HG03432 (cell line): ENCODE measurements around the gene STAG1.
"Not testable (repeated sequence)": the region's sequence is repeated elsewhere in the genome, so short reads cannot be mapped to it uniquely, and the experiment has no call there.

Source experiments
- ATAC-seq: cut with Tn5 transposase; IDR thresholded peaks from one replicate; pipeline ENCODE4 v1.9.1; 2021; ENCODE audit warnings: mild to moderate bottlenecking, moderate library complexity; ENCODE audit not compliant: unreplicated experiment

Gene STAG1

GRCh38 chr3:136336329-136337100 is 415.7 kb downstream of the STAG1 start:
- ATAC-seq: no peak

- not testable (repeated sequence) for ATAC-seq
These were observed 417.5 kb downstream of the STAG1 start for GRCh38 chr3:136334726-136335125.

DNA sequence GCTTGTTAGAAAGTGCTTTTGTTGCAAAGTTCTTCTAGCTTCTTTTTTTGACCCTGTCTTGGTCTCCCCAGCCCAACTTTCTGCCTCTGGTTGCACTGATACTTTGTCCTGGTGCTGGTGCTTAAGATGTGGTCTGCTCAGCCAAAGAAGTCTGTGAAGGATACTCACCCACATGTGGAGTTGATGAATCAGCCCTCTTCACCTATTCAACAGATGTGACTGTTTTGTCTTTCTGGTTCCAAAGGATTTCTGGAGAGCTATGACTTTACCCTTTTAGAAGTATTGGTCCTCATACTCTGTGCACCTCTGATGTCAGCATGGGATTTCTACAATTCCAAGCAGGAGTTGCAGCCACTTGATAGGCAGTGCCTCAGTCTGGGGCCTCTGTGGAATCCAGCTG is 418.0 kb downstream of the STAG1 start:
- ATAC-seq: no peak

GRCh38 chr3:136332776-136333175 is 419.4 kb downstream of the STAG1 start:
- no peak for ATAC-seq

GRCh38 chr3:136332302-136332701 is 419.9 kb downstream of the STAG1 start:
- ATAC-seq: no peak

DNA sequence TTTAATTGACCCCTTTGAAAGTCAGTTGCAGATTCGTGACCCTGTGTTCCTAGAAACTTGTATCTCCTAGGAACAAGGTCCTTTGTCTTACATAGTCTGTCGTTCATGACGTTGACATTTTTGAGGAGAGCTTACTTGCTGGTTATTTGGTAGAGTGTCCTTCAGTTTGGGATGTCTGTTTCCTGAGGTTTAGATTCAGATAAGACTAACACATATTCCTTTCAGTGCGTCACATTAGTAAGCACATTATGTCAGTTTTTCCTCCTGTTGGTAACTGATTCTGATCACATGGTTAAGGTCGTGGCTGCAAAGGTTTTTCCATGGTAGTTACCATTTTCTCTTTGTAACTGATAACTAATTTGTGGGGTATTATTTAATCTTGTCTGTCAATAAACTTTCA is 421.3 kb downstream of the STAG1 start:
- ATAC-seq: no peak

DNA sequence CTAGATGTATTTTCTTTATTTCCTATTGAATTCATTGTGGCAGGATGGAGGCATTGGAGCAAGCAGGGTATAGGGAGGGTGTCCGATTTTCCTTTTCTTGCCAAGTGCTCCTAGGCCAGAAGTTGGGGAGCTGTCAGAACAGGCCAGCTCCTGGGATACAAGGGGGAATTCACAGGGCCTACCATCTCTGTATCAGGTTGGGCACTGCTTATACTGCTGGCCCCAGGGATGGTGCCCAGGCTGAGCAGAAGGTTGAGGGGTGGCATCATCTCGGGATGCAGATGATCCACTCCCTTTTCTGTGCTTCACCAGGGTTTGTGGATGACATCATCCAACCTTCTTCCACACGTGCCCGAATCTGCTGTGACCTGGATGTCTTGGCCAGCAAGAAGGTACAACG is 422.6 kb downstream of the STAG1 start:
- no peak for ATAC-seq

DNA sequence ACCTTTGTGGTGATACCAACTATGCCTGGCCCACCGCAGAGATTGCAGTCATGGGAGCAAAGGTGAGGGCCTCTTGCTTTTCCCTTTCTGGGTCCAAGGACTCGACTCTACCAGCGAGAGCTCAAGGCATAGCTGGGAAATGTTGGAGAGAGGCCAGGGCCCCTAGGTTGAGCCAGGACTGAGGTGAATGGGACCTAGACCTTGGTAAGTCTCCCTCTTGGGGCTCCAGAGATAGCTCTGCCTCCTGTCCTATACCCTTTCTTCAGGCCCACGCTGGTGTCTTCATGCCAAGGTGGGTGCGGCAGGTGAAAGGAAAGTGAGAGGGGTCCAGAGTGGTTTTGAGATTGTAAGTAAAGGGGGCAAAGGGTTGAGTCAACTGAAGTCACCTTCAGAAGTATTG is 424.5 kb downstream of the STAG1 start:
- ATAC-seq: no peak

- ATAC-seq: no peak
These were observed 425.9 kb downstream of the STAG1 start for GRCh38 chr3:136326316-136326715.

DNA sequence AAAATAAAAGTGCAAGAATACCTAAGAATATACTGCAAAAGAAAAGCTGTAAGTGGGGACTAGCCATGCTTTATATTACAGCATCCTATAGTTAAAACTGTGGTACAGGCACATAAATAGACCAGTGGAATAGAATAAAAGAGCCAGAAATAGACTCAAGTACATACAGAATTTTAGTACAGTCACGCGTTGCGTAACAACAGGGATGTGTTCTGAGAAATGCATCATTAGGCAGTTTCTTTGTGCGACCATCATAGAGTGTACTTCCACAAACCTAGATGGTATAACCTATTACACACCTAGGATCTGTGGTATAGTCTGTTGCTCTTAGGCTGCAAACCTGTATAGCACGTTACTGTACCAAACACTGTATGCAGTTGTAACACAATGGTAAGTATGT is 440.2 kb downstream of the STAG1 start:
- no peak for ATAC-seq

DNA sequence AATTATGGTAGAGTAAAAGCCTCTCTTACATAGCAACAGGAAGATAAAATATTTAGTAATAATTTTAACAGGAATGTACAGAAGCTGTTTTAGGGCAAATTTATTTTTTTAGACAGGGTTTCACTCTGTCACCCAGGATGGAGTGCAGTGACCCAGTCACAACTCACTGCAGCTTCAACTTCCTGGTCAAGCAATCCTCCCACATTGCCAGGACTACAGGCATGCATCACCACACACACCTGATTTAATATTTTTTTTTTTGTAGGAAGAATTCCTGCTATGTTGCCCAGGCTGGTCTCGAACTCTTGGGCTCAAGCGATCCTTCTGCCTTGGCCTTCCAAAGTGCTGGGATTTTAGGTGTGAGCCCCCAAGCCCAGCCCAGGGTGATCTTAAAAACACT is 440.9 kb downstream of the STAG1 start:
- no peak for ATAC-seq

- no peak for ATAC-seq
These were observed 446.3 kb downstream of the STAG1 start for GRCh38 chr3:136305879-136306278.

DNA sequence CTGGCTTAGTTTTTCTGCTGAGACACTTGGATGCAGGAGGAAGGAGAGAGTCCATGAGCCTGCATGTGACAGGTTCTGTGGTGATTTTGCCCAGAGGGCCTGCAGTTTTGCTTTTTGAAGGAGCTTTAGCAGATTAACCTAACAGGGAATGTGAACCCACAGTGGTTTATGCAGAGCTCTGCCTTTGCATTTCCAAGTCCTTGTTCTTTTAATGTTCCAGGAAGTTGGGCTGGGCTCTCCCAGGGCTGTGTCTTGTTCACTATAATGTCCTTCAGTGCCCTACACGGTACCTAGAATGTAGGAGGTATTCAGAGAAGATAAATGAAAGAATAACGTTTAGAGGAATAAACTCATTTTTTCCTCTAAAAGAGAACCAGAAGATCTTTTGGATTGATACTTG is 451.7 kb downstream of the STAG1 start:
- ATAC-seq: no peak

DNA sequence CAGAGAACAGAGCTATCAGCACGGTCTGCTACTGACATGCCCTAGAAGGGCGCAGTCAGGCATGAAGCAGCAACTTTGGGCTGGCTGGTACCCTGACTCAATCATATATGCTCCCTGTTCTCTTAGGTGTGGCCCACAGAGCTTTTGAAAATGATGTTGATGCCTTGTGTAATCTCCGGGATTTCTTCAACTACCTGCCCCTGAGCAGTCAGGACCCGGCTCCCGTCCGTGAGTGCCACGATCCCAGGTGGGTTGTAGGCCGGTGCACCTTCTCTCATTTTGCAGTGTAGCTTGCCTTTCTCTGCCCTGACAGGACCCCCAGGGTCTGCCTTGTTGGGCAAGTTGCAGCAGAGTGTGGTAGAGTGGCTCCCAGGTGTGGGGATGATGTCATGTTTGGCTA is 454.4 kb downstream of the STAG1 start:
- no peak for ATAC-seq

- ATAC-seq: no peak
These were observed 455.2 kb downstream of the STAG1 start for GRCh38 chr3:136296960-136297359.

GRCh38 chr3:136294176-136294575 is 458.0 kb downstream of the STAG1 start:
- no peak for ATAC-seq

- no peak for ATAC-seq
These were observed 458.9 kb downstream of the STAG1 start for GRCh38 chr3:136293279-136293678.

DNA sequence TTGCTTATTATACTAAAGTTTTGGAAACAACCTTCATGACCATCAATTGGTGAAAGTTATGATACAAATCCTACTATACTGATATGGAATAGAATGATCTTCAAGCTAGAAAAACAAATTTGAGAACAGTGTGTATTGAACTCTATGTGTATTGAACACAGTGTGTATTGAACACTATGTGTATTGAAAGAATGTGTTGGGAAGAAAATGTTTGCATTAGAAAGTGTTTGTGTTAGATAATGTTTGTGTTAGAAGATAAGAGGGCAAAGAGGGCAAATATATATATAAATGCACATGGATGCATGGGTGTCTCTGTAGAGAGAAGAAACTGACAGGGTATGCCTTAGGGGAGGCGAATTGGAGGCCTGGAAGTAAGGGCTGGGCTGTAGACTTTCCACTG is 459.7 kb downstream of the STAG1 start:
- no peak for ATAC-seq

- no peak for ATAC-seq
These were observed 460.9 kb downstream of the STAG1 start for GRCh38 chr3:136291302-136291701.
